Measurements from ENCODE around the gene SPATA6L.

Gene SPATA6L

GRCh38 chr9:4579001-4579400 is 87.3 kb downstream of the SPATA6L start:
- Histone ChIP-seq H3K79me2 (no peaks in the 10 kb centered on the region), H3K4me3 (ENCODE audit: low read depth, low read length) (no peak overlapping the region), H3K9ac (no peak overlapping the region), H3K27ac (no peak overlapping the region), H3K27me3 (ENCODE audit: control insufficient read depth, insufficient read depth, low read length) (no peaks in the 10 kb centered on the region), H2AFZ (no peak overlapping the region), H3K4me1 (no peaks in the 10 kb centered on the region), H3K4me2 (ENCODE audit: low read length) (no peak overlapping the region), H3K36me3 (ENCODE audit: control insufficient read depth, insufficient read depth, low read length) (no peaks in the 10 kb centered on the region), H3K9me3 (ENCODE audit: control insufficient read depth, low read length) (no peaks in the 10 kb centered on the region)
- no peak for TF ChIP-seq CTCF (IDR thresholded peaks at IDR 0.05)

GRCh38 chr9:4576448-4576847 is 89.8 kb downstream of the SPATA6L start:
- Histone ChIP-seq H3K36me3 (ENCODE audit: control insufficient read depth, insufficient read depth, low read length) (no peaks in the 10 kb centered on the region), H3K9ac (no peak overlapping the region), H3K4me3 (ENCODE audit: low read depth, low read length) (no peak overlapping the region), H2AFZ (no peak overlapping the region), H3K27me3 (ENCODE audit: control insufficient read depth, insufficient read depth, low read length) (no peaks in the 10 kb centered on the region), H3K4me2 (ENCODE audit: low read length) (no peak overlapping the region), H3K9me3 (ENCODE audit: control insufficient read depth, low read length) (no peaks in the 10 kb centered on the region), H3K27ac (no peak overlapping the region), H3K4me1 (no peaks in the 10 kb centered on the region), H3K79me2 (no peaks in the 10 kb centered on the region)
- no peak for TF ChIP-seq CTCF (IDR thresholded peaks at IDR 0.05)

- Histone ChIP-seq H3K4me3 (ENCODE audit: low read depth, low read length) (no peak overlapping the region), H2AFZ (no peak overlapping the region), H3K9me3 (ENCODE audit: control insufficient read depth, low read length) (no peaks in the 10 kb centered on the region), H3K36me3 (ENCODE audit: control insufficient read depth, insufficient read depth, low read length) (no peaks in the 10 kb centered on the region), H3K27ac (no peak overlapping the region), H3K4me2 (ENCODE audit: low read length) (no peak overlapping the region), H3K9ac (no peak overlapping the region), H3K4me1 (no peaks in the 10 kb centered on the region), H3K27me3 (ENCODE audit: control insufficient read depth, insufficient read depth, low read length) (no peaks in the 10 kb centered on the region), H3K79me2 (no peaks in the 10 kb centered on the region)
- TF ChIP-seq CTCF (IDR thresholded peaks at IDR 0.05) = no peak
Measured at GRCh38 chr9:4575997-4576396, 90.3 kb downstream of the SPATA6L start.

- no peak for TF ChIP-seq CTCF (IDR thresholded peaks at IDR 0.05)
- H3K4me2 ChIP-seq (ENCODE audit: low read length) = no peak overlapping the region
- no peaks in the 10 kb centered on the region for H3K79me2 ChIP-seq
- H2AFZ ChIP-seq = no peak overlapping the region
- no peaks in the 10 kb centered on the region for H3K36me3 ChIP-seq (ENCODE audit: control insufficient read depth, insufficient read depth, low read length)
- no peaks in the 10 kb centered on the region for H3K4me1 ChIP-seq
- no peak overlapping the region for H3K27ac ChIP-seq
- no peaks in the 10 kb centered on the region for H3K9me3 ChIP-seq (ENCODE audit: control insufficient read depth, low read length)
- H3K4me3 ChIP-seq (ENCODE audit: low read depth, low read length) = no peak overlapping the region
- no peaks in the 10 kb centered on the region for H3K27me3 ChIP-seq (ENCODE audit: control insufficient read depth, insufficient read depth, low read length)
- H3K9ac ChIP-seq = no peak overlapping the region
Measured at GRCh38 chr9:4574657-4575243, 91.5 kb downstream of the SPATA6L start.

- no peaks in the 10 kb centered on the region for H3K27me3 ChIP-seq (ENCODE audit: control insufficient read depth, insufficient read depth, low read length)
- TF ChIP-seq CTCF (IDR thresholded peaks at IDR 0.05) = no peak
- H3K9me3 ChIP-seq (ENCODE audit: control insufficient read depth, low read length) = no peaks in the 10 kb centered on the region
- H3K36me3 ChIP-seq (ENCODE audit: control insufficient read depth, insufficient read depth, low read length) = no peaks in the 10 kb centered on the region
- H2AFZ ChIP-seq = no peak overlapping the region
- H3K9ac ChIP-seq = no peak overlapping the region
- H3K4me1 ChIP-seq = no peaks in the 10 kb centered on the region
- no peaks in the 10 kb centered on the region for H3K79me2 ChIP-seq
- no peak overlapping the region for H3K4me2 ChIP-seq (ENCODE audit: low read length)
- no peak overlapping the region for H3K4me3 ChIP-seq (ENCODE audit: low read depth, low read length)
- no peak overlapping the region for H3K27ac ChIP-seq
Measured at GRCh38 chr9:4573634-4574389, 92.5 kb downstream of the SPATA6L start.

Data from parathyroid adenoma (tissue), 2 donors.